OCI-M1 (cell line): ENCODE measurements around the gene PDZD7.

ENCODE experiments used
- DNase-seq: peaks from one replicate; lab custom pipeline; 2025; lab: John Stamatoyannopoulos, UW

PDZD7 gene

DNA sequence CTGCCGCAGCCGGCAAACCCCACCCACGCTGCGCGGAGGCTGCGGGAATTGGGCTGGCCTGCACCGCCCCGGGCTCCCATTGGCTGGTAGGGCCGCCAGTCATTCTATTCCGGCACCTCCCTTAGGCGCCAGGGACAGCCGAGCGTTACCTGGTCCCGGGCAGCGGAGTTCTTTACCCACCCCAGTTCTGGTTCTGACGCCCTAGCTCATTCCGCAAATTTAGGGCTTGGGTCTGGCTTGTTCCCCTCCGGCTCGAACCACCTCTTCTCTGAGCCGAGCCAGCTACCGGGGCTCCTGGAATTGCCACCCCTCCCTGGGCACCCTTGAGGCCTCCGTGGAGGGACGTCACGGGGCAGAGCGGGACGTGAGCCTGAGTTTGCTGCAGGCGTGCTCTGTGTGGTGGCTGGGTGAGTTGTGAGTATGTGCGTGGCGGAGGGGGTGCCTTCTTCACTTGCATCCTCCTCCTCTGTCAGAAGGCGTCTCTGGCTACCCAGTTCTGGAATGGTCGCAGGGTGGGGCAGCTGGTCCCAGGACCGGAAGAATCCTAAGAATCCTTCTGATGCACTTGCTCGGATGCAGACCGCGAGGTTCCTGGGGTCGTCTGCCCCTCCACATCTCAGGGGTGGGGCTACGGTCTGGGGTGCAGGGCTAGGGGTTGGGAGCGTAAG is at the start of gene PDZD7, which contains the start of gene SFXN3:
PDZD7 (minus strand) TSS at position 2 of the 668 bp plus-strand sequence. CDS start 910 bp downstream, outside the sequence.
SFXN3 (plus strand) TSS at position 107 of the 668 bp plus-strand sequence. CDS start 3,461 bp downstream, outside the sequence.
- DNase-seq, result peak; percentile 94

GRCh38 chr10:101079874-101080273 is 48.9 kb upstream of the PDZD7 start:
- DNase-seq, result no peak

DNA sequence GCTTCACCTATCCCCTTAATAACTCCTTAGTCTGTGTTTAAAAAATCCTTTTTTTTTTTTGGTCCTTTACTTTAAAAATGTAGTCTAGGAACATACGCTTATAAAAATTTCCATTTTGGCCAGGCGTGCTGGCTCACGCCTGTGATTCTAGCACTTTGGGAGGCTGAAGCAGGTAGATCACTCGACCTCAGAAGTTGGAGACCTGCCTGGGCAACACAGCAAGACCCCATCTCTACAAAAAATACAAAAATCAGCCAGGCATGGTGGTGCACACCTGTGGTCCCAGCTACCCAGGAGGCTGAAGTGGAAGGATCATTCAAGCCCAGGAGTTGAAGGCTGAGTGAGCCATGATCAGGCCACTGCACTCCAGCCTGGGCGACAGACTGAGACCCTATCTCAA is 45.7 kb upstream of the PDZD7 start:
- DNase-seq, result no peak

- DNase-seq, result no peak
These were observed 44.8 kb upstream of the PDZD7 start for GRCh38 chr10:101075775-101076174.

DNA sequence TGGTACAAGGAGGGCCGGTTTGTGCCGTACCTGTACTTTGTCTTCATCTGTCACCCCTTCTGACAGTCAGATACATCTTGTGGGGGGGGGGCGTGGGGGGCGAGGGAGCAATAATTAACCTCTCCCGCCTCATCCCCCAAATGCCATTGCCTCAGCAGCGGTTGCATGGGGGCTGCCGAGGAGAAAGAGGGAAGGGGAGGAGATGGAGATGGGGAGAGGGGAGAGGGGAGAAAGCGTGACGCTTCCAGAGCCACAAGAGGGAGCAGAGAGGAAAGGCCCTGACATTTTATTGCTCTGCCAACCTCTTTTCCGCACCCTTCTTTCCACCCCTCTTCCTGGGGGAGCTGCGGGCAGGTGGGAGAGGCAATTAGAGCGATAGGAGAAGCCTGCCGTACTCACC is 42.7 kb upstream of the PDZD7 start:
- no peak for DNase-seq

DNA sequence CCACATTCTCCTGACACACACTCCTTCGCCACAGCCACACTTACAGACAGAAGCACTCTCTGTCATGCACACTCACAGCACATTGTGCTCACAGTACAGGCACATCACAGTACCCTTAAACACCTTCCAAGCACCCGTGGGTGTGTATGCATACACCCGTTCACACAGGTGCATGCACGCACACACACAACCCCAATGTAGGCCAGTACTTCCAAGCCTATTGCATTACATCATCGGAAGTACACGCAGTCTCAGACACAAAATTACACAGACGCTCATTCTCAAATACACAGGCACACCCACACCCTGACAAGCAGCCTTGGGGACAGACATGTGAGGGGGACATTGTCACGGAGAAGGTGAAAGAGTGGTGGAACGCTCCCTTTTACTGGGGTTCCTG is 42.0 kb upstream of the PDZD7 start:
- DNase-seq, result no peak

DNA sequence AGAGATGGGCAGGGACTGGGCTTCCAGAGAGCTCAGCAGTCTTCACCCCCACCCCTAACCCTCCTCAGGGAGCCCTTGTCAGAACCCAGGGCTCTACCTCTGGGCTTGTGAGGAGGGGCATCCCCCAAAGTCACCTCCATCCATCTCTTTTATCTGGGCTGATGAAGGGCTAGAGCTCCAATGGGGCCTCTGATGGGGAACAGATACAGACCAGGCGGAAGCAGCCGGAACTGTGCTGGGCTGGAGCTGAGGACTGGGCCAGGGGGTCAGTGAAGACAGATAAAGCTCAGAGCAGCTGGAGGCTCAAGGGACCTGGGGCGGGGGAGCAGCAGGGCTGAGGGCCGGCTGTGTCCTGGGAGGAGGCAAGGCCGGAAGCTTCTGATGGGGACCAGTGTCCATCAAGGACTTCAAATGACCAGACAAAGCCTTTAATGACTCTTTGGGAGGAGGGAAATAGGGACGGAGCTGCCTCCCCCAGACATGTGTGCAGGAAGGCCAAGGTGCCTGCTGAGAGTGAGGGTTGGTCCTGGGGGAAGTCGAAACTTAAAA is 41.0 kb upstream of the PDZD7 start:
- no peak for DNase-seq

- peak; percentile 92 for DNase-seq
These were observed 40.4 kb upstream of the PDZD7 start for GRCh38 chr10:101071267-101071884.

GRCh38 chr10:101070098-101070497 is 39.2 kb upstream of the PDZD7 start:
- no peak for DNase-seq

- no peak for DNase-seq
These were observed 38.5 kb upstream of the PDZD7 start for GRCh38 chr10:101069441-101069840.

DNA sequence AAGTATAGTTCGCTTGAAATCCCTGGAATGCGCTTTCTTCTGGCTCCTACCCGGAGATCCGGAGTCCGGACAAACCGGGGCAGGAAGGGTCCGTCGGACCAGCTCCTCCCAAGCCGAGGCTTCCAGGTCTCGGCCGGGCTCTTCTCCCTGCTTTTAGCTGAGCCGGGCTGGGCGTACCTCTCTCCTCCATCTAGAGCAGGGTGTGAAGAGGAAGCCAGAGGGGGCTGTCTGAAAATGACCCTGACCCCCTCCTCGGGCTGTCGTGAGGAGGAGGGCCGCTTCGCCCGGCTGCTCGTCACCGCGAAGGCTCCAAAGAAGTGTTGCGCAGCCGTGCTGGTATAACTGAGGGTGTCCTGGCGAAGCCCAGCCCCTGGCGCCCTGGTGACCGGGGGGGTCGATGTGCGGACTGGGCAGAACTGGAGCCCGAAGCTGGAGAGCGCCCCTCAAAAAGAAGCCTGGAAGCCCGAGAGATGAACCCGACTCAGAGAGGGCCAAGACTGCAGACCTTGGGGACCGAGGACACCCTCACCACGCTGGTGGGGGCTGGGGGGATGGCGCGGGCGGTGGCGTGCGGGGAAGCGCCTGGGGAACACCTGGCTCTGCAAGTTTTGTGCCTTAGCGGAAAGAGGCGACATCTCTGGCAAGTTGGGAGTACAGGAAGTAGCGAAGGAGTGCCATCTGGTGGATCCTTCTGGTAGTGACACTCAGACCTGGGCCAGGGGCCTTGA is 36.6 kb upstream of the PDZD7 start:
- DNase-seq, result peak; percentile 96

DNA sequence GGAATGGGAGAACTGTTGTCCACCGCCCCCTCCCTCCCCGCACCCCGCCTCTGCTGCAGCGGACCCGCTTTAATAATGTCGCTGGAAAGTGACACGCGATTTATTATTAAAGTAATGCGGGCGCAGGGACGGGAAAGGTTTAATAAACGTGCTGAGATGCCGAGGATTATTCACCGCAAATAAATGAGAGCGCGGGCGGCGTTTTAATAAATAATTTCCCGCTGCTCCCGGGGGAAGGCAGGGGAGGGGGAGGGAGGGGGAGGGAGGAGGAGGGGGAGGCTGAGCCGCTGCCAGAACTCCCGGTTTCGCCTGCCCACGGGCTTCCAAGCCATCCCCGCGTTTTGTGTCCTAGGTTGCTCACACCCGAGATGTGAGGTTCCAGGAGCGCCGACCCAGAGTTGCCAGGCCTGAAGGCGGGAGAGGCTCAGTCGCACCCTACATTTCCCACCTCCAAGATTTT is 36.0 kb upstream of the PDZD7 start:
- DNase-seq, result no peak

- peak; percentile 96 for DNase-seq
These were observed 35.4 kb upstream of the PDZD7 start for GRCh38 chr10:101066146-101066895.

- peak; percentile 59 for DNase-seq
These were observed 34.7 kb upstream of the PDZD7 start for GRCh38 chr10:101065481-101066145.

DNA sequence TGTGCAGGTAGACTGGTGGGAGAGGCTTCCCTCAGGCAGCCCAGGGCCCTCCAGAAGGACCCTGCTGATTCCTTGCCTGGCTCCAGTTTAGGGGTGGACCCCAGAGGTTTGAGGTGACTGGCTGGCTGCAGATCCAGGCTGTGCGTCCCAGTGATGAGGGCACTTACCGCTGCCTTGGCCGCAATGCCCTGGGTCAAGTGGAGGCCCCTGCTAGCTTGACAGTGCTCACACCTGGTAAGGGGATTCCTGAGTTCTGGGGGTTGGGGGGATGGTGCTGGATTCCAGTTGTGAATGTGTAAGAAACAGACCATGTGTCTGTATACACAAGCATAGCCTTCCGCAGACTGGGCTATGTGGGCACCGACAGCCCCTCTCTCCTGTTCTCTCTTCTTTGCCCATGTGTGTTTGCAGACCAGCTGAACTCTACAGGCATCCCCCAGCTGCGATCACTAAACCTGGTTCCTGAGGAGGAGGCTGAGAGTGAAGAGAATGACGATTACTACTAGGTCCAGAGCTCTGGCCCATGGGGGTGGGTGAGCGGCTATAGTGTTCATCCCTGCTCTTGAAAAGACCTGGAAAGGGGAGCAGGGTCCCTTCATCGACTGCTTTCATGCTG is 33.6 kb upstream of the PDZD7 start:
- no peak for DNase-seq

GRCh38 chr10:101063548-101064414 is 32.9 kb upstream of the PDZD7 start:
- peak; percentile 70 for DNase-seq

GRCh38 chr10:101063050-101063525 is 32.2 kb upstream of the PDZD7 start:
- peak; percentile 84 for DNase-seq

- peak; percentile 93 for DNase-seq
These were observed 31.5 kb upstream of the PDZD7 start for GRCh38 chr10:101062232-101063049.
